Tibial nerve (tissue), 3 donors: ENCODE data around the gene OIP5.

ENCODE experiments used
- CTCF ChIP-seq, 5 experiments: fragments of 200-600 bp in 3 of 5; fragments of 450-650 bp in 2 of 5; sonication (generic) in 3 of 5; IDR thresholded peaks; one replicate each; pipeline ENCODE4 v1.5.1; 2016 to 2019; ENCODE audit warnings: antibody characterized with exemption in 5 of 5, mild to moderate bottlenecking in 3 of 5, moderate library complexity in 2 of 5
- POLR2A ChIP-seq, 2 donors: fragments of 450-650 bp; IDR thresholded peaks; one replicate each; pipeline ENCODE4 v1.6.1; 2017; ENCODE audit warnings: antibody characterized with exemption in 2 of 2, mild to moderate bottlenecking in 2 of 2, moderate library complexity in 2 of 2

DNA sequence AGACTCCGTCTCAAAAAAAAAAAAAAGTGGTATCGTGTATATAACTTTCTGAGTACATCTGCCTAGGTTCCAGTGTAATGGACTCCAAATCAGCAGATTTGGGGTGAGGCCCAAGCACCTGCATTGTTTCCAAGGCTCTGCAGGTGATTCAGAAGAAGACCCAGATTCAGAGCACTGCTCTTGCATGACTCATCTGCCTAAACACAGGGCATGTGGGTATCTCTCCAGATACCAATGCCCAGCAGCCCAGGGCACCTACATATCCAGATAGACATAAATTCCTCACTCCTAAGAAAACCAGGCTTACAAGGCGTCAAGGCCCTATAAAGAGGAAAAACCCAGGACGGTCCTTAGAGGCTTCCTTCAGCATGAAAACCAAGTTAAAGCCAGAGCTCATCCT is 45.6 kb upstream of the OIP5 start:
- TF ChIP-seq POLR2A (IDR thresholded peaks at IDR 0.05), result no peak
- no peak for TF ChIP-seq CTCF (IDR thresholded peaks at IDR 0.05)
